GM13976 (cell line): Measurements from ENCODE around the gene LDLRAD1.
A peak's percentile ranks its signal among the peaks of the same experiment; 100 is the strongest.

Experiments
- DNase-seq: peaks from one replicate; pipeline ENCODE4 v3.0.0; 2012; ENCODE audit warnings: low spot score
- in situ Hi-C: fragments of 300-500 bp; cut with MboI; formaldehyde crosslinking; loops from one replicate; pipeline ENCODE4 v1.12.0; 2022; ENCODE audit warnings: low sequenced_read_pairs, mixed read lengths, inconsistent platforms; ENCODE audit not compliant: unreplicated experiment
- TF ChIP-seq, protein P1 (sequence below): IDR thresholded peaks from 2 replicates; pipeline ENCODE4 v1.5.1; 2012; ENCODE audit warnings: borderline replicate concordance, mild to moderate bottlenecking; ENCODE audit not compliant: insufficient read depth; ENCODE audit errors: extremely low read depth, missing control alignments, control extremely low read depth

The LDLRAD1 gene, protein sequence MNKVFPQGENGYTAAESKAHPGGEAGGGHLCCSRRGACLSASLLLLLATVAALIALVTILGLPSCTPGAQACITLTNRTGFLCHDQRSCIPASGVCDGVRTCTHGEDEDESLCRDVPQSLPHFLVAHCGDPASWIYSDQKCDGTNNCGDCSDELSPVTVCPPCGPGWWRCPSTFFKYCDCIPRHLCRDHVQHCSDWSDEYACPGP

DNA sequence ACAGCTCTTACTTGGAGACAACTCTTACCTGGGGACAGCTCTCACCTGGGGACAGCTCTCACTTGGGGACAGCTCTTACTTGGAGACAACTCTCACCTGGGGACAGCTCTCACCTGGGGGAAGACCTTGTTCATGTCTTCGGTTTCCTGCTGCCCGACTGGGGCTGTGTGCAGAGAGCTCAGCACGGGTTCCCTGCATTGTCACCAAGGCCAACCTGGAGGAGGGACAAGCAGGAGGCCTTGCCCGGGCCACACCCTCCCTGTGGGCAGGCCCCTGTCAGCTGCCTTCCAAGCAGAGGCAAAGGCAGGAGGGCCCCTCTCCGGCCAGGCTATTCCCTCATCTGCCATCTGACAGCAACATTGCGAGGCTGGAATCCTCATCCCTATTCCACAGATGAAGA is at the start of gene LDLRAD1:
LDLRAD1 (minus strand) TSS at position 208 of the 400 bp plus-strand sequence; CDS start at position 134, 74 bp downstream.
- in situ Hi-C loops: no loop called here
- DNase-seq: no peak
- TF ChIP-seq, protein P1, sequence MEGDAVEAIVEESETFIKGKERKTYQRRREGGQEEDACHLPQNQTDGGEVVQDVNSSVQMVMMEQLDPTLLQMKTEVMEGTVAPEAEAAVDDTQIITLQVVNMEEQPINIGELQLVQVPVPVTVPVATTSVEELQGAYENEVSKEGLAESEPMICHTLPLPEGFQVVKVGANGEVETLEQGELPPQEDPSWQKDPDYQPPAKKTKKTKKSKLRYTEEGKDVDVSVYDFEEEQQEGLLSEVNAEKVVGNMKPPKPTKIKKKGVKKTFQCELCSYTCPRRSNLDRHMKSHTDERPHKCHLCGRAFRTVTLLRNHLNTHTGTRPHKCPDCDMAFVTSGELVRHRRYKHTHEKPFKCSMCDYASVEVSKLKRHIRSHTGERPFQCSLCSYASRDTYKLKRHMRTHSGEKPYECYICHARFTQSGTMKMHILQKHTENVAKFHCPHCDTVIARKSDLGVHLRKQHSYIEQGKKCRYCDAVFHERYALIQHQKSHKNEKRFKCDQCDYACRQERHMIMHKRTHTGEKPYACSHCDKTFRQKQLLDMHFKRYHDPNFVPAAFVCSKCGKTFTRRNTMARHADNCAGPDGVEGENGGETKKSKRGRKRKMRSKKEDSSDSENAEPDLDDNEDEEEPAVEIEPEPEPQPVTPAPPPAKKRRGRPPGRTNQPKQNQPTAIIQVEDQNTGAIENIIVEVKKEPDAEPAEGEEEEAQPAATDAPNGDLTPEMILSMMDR: no peak

DNA sequence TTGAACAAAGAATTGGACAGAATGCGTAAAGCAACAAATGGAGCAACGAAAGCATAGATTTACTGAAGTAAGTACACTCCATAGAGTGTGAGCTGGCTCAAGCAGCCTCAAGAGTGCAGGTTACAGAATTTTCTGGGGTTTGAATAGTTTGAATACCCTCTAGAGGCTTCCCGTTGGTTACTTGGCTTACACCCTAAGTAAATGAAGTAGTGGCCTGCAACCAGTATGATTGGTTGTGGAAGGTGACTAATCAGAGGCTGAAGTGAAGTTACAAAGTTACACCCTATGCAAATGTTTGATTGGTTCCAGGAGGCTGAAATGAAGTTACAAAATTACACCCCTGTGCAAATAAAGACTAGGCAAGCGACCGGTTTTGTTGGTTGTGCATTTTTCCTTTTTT is 46.3 kb upstream of the LDLRAD1 start:
- in situ Hi-C loops: no loop called here
- TF ChIP-seq, protein P1: no peak
- no peak for DNase-seq

DNA sequence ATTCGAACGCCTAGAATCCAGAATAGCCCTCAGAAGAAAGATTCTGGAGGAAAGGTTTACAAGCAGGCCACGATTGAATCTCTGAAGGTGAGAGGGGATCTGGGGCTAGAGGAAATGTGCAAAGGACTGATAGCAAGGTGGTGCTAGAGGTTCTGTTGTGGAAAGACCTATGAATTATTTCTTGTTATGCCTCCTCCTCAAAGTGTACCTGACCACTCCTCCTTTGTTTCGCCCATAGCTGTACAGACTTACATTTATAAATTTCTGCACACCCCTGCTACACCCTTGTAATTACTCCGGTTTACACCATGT is 36.4 kb upstream of the LDLRAD1 start:
- TF ChIP-seq, protein P1: peak; percentile 18
- in situ Hi-C loops: no loop called here
- DNase-seq: peak; percentile 30

DNA sequence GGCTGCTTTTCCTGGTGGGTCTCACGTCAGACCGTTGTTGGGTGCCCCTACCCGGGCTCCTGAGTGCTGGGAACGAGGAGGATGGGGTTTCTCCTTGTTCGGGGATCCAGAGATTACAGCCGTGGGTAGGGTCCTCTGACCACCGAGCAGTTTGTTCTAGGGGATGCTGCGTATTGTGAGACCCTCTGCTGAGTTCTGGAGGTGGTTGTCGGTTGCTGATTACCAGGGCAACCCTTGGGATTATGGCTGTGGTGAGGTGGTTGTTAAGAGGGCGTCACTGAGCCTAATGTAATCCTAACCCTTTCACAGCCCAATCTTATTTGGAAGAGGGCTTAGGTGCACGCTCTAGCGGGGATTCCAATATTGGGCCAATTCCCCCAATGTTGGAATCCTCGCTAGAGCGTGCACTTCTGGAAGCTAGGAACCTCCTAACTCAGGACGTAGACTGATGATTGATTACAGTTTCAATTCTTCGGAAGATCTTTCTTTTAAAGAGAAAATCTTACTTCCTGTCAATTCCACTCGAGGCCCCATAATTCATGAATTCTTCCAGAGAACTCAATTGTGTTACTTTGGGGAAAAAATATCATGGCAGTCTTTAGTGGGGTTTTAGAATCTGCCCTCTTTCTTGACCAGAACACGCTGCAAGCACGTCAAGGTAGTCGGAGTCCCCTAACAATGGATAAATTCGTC is 35.9 kb upstream of the LDLRAD1 start:
- TF ChIP-seq, protein P1: no peak
- in situ Hi-C loops: no loop called here
- peak; percentile 14 for DNase-seq

DNA sequence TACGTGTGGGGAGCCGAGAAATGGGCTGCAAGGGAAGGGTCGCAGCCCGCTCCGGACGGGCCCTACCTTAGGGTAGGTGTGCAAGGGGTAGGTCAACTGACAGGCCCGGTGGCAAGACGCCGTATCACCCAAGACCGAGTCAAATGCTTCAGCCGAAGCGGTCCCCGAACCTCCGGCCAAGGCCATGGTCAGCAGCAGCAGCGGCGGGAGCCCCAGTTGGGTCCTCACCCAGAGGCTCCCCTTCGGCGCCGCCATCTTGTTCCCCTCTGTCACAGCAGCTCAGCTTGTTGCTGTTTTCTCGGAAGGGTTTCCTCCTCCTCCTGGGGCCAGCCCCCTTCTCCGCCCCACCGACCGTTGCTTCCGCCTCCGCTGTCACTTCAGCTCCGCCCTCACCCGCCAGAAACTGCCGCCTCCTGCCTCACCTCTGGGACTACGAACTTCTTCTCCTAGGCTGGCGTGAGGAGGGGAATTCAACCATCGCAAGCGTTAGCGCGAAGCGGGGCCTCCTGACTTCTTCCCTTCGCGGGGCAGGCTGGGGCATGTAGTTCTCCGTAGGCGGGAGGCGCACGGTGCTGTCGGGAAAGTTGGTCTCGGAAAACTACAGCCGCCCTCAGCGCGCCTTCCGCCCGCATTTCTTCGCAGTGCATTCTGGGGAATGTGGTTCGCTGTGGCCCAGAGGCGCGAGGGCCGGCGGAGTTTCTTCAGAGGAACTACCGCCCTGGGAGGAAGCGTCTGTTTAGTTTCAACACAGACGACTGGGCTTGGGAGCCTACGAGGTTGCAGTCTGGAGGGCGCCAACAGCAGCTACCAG is 35.2 kb upstream of the LDLRAD1 start, which contains the start of the genes TCEANC2 and TMEM59:
TCEANC2 (plus strand) TSS at position 675 of the 811 bp plus-strand sequence. CDS start 815 bp downstream, outside the sequence.
TMEM59 (minus strand) TSS at position 271 of the 811 bp plus-strand sequence; CDS start at position 255, 16 bp downstream.
- peak; percentile 93 for DNase-seq
- TF ChIP-seq, protein P1: no peak
- in situ Hi-C loops: no loop called here

DNA sequence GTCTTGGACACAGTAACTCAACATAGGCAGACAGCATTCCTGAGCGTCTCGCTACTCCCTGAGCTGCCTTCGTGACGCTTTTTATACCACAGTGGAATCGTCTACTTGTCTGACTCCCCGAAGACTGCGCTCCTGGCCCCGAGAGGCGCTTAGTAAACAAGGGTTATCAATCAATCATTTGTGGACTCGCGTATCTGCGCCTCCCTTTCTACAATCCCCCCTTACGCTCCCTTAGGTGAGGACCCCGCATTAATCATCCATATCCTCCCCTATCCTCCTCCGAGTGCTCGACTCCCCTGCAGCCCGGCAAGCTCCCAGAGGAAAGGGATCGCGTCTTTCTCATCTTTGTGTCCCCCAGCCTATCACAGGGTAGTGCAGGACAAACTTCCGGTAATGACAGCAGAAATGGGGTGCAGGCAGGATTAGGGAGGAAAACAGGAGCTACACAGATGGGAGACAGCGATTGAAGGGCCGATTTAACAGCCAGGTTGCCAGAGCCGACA is 34.5 kb upstream of the LDLRAD1 start:
- in situ Hi-C loops: no loop called here
- peak; percentile 60 for DNase-seq
- TF ChIP-seq, protein P1: no peak
